A673 (cell line): ENCODE data around the gene ABHD16A. TPM values are rescaled to one million over a fixed set of nuclear protein-coding genes. Genes with fewer than 3 reads are reported as not detected.
A peak's percentile ranks its signal among the peaks of the same experiment; 100 is the strongest.

Source experiments
- BruUV-seq: library from RNA; stranded (reverse); fragments of 400-500 nt; replicated peaks from 2 replicates; lab custom pipeline; 2021; lab: Mats Ljungman, UMichigan
- CTCF ChIA-PET: fragments of 300-600 bp; sonication (Branson Sonifier 250); formaldehyde crosslinking; loops from one replicate; lab custom pipeline; 2022; ENCODE audit warnings: antibody characterized with exemption; lab: Charles Lee
- POLR2A ChIA-PET: fragments of 300-600 bp; sonication (Branson Sonifier 250); formaldehyde crosslinking; loops from one replicate; lab custom pipeline; 2022; ENCODE audit warnings: antibody characterized with exemption; ENCODE audit not compliant: low non-redundant PET; lab: Charles Lee
- DNase-seq: peaks from one replicate; pipeline ENCODE4 v3.0.0-alpha.2; 2015; ENCODE audit warnings: low spot score
- H3K27ac ChIP-seq: fragments of 200-600 bp; sonication (generic); 2 replicates; pipeline ENCODE4 v1.5.1; 2016; ENCODE audit warnings: mixed run types, low read depth, mild to moderate bottlenecking, mixed read lengths, antibody characterized with exemption, low read length; ENCODE audit not compliant: poor library complexity, severe bottlenecking
- H3K27me3 ChIP-seq: fragments of 200-600 bp; sonication (generic); replicated peaks from 2 replicates; pipeline ENCODE4 v1.6.1; 2017; ENCODE audit warnings: mixed run types, low read depth, mild to moderate bottlenecking, mixed read lengths, antibody characterized with exemption, low read length; ENCODE audit not compliant: insufficient read depth, poor library complexity
- H3K36me3 ChIP-seq: fragments of 200-600 bp; sonication (generic); 2 replicates; pipeline ENCODE4 v1.6.1; 2016; ENCODE audit warnings: mixed run types, mild to moderate bottlenecking, mixed read lengths, antibody characterized with exemption, low read length; ENCODE audit not compliant: insufficient read depth, poor library complexity, severe bottlenecking
- H3K4me1 ChIP-seq: fragments of 200-600 bp; sonication (generic); 2 replicates; pipeline ENCODE4 v1.6.1; 2017; ENCODE audit warnings: mixed run types, mild to moderate bottlenecking, mixed read lengths, antibody characterized with exemption, low read length; ENCODE audit not compliant: insufficient read depth, poor library complexity, severe bottlenecking
- H3K4me3 ChIP-seq: fragments of 200-600 bp; sonication (generic); 2 replicates; pipeline ENCODE4 v1.5.1; 2016; ENCODE audit warnings: low read depth, mixed run types, mild to moderate bottlenecking, mixed read lengths, low read length; ENCODE audit not compliant: poor library complexity, severe bottlenecking
- H3K9me3 ChIP-seq: fragments of 200-600 bp; sonication (generic); 2 replicates; pipeline ENCODE4 v1.6.1; 2016; ENCODE audit warnings: mixed run types, low read depth, mild to moderate bottlenecking, mixed read lengths, antibody characterized with exemption, low read length; ENCODE audit not compliant: poor library complexity, severe bottlenecking
- EZH2 ChIP-seq: fragments of 200-600 bp; sonication (generic); IDR thresholded peaks from 2 replicates; pipeline ENCODE4 v1.6.1; 2017; ENCODE audit warnings: borderline replicate concordance, low read depth, mild to moderate bottlenecking, mixed read lengths, antibody characterized with exemption, low read length; ENCODE audit not compliant: poor library complexity, severe bottlenecking
- intact Hi-C: fragments of 100-400 bp; cut with micrococcal nuclease; formaldehyde crosslinking; loops from one replicate; pipeline ENCODE4 v1.10.0; 2022; ENCODE audit not compliant: unreplicated experiment
- total RNA-seq: library from RNA; stranded (reverse); gene quantifications from 2 replicates; pipeline ENCODE4 v1.2.3, GENCODE V29; 2021
- TF ChIP-seq, protein P1 (sequence below): fragments of 300-800, 200-600 bp; sonication (generic); conservative IDR thresholded peaks from 2 replicates; pipeline ENCODE4 v1.5.1; 2017; ENCODE audit warnings: low read depth, mild to moderate bottlenecking, antibody characterized with exemption, low read length, moderate library complexity, mixed read lengths

ABHD16A gene
- total RNA-seq, 1 experiment from 2014 or later: 45.6 TPM

DNA sequence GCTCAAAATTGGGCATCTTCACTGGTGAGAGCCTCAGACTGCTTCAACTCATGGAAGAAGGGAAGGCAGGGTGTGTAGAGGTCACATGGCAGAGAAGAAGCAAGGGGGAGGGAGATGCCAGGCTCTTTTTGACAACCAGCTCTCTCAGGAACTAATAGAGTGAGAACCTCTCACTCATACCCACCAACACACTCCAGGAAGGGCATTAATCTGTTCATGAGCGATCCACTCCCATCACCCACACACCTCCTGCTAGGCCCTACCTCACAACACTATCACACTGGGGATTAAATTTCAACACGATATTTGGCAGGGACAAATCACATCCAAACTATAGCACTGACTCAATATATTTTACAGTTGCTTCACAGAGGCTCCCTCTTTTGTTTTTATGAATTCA lies 38.7 kb upstream of the ABHD16A start:
- no peaks in the 10 kb centered on the region for H3K27me3 ChIP-seq
- BruUV-seq: no TSS peak
- intact Hi-C loops: no loop called here
- CTCF ChIA-PET: interaction anchor here (0.7 kb wide), 1 partner anchor 49 kb away, joined by 5 read pairs; no protein-coding TSS in a partner anchor
- TF ChIP-seq, protein P1, sequence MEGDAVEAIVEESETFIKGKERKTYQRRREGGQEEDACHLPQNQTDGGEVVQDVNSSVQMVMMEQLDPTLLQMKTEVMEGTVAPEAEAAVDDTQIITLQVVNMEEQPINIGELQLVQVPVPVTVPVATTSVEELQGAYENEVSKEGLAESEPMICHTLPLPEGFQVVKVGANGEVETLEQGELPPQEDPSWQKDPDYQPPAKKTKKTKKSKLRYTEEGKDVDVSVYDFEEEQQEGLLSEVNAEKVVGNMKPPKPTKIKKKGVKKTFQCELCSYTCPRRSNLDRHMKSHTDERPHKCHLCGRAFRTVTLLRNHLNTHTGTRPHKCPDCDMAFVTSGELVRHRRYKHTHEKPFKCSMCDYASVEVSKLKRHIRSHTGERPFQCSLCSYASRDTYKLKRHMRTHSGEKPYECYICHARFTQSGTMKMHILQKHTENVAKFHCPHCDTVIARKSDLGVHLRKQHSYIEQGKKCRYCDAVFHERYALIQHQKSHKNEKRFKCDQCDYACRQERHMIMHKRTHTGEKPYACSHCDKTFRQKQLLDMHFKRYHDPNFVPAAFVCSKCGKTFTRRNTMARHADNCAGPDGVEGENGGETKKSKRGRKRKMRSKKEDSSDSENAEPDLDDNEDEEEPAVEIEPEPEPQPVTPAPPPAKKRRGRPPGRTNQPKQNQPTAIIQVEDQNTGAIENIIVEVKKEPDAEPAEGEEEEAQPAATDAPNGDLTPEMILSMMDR: no peak
- TF ChIP-seq EZH2: no peak
- POLR2A ChIA-PET: no interaction called here
- no peak overlapping the region for H3K4me3 ChIP-seq
- H3K36me3 ChIP-seq: peaks cover 35% of the 10 kb centered on the region
- no peaks in the 10 kb centered on the region for H3K9me3 ChIP-seq
- DNase-seq: no peak
- H3K4me1 ChIP-seq: peaks cover 32% of the 10 kb centered on the region
- peak overlapping the region; percentile 0 for H3K27ac ChIP-seq

DNA sequence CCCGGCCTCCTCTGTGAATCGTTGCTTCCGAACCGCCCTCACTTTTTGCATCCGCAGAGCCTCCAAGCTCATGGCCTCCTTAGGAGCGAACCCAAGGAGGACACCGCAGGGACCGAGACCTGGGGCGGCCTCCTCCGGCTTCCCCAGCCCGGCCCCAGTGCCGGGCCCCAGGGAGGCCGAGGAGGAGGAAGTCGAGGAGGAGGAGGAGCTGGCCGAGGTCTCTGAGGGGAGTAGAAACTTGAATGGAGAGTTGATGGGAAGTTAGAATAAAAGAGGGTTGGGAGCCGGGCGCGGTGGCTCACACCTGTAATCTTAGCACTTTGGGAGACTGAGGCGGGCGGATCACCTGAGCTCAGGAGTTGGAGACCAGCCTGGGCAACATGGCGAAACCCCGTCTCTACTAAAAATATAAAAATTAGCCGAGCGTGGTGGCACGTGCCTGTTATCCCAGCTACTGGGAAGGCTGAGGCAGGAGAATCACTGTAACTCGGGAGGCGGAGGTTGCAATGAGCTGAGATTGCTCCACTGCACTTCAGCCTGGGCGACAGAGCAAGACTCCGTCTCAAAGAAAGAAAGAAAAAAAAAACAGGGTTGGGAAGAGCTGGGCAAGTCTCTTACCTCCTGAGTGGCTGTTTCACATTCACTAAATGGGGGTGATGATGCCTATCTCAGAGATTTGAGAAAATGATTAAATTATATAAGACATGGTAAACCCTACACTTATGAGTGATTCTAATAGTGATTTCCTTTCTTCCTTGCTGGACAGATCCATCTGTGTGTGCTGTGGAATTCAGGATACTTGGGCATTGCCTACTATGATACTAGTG lies 37.5 kb upstream of the ABHD16A start:
- Histone ChIP-seq H3K4me3 (peak overlapping the region; percentile 71), H3K27ac (peak overlapping the region; percentile 95), H3K27me3 (no peaks in the 10 kb centered on the region), H3K4me1 (peaks cover 35% of the 10 kb centered on the region), H3K36me3 (peaks cover 35% of the 10 kb centered on the region), H3K9me3 (no peaks in the 10 kb centered on the region)
- TF ChIP-seq EZH2: no peak
- TF ChIP-seq, protein P1: no peak
- intact Hi-C loops: no loop called here
- CTCF ChIA-PET: interaction anchor here (0.6 to 2.0 kb wide), 2 partner anchors 29 to 90 kb away, joined by 3 to 12 read pairs; no protein-coding TSS in a partner anchor
- POLR2A ChIA-PET: interaction anchor here (0.8 kb wide), 1 partner anchor 82 kb away, joined by 4 read pairs; no protein-coding TSS in a partner anchor
- no TSS peak for BruUV-seq
- DNase-seq: peak; percentile 55

DNA sequence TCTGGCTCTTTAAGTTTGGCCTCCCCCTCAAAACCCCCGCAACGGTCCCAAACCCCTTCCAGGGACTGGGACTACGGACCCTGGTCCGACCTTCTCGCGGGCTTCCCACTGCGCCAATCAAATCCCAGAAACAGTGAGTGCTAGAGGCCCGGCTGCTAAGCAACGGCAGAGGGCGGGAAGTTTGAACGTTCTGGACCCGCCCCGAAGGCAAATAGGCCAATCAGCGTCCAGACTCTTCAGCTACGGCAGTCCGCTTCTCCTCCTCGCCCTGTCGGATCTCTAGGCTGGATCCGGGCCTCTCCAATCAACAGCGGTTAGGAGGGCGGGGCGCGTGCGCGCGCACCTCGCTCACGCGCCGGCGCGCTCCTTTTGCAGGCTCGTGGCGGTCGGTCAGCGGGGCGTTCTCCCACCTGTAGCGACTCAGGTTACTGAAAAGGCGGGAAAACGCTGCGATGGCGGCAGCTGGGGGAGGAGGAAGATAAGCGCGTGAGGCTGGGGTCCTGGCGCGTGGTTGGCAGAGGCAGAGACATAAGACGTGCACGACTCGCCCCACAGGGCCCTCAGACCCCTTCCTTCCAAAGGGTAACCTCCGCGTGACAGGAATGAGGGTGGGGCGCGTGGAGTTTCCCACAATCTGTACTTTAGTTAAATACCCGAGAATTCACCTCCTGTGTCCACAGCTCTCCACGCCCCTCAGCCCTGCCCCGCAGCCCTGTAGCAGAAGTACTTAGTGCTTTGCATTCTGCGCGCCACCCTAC lies 36.7 kb upstream of the ABHD16A start, which contains the start of gene MSH5:
TSS of gene MSH5 (plus strand) at position 367 of the 758 bp plus-strand sequence. CDS start 462 bp downstream, outside the sequence.
- H3K4me3 ChIP-seq: peak within 1 kb of the TSS; percentile 71
- no peaks in the 10 kb centered on the region for H3K9me3 ChIP-seq
- TSS peak; percentile 50 for BruUV-seq
- H3K27me3 ChIP-seq: no peaks in the 10 kb centered on the region
- no peak for TF ChIP-seq EZH2
- TF ChIP-seq, protein P1: no peak
- H3K36me3 ChIP-seq: peaks cover 35% of the 10 kb centered on the region
- peak; percentile 100 for DNase-seq
- ChIA-PET POLR2A (interaction anchor here (0.6 to 1.3 kb wide), 4 partner anchors 10 to 88 kb away, joined by 3 to 8 read pairs (median 5); partner anchors contain the start of genes HSPA1A, HSPA1B and HSPA1L), CTCF (interaction anchor here (2.0 kb wide), 1 partner anchor 30 kb away, joined by 12 read pairs; no protein-coding TSS in a partner anchor)
- peaks cover 36% of the 10 kb centered on the region for H3K4me1 ChIP-seq
- peak within 1 kb of the TSS; percentile 95 for H3K27ac ChIP-seq
- intact Hi-C loops: loop anchor here (2.0 to 10.0 kb wide), 3 partner anchors 52 to 195 kb away; partner anchors contain the start of genes ATP6V1G2, DDX39B, GPANK1 and NFKBIL1
